Central memory CD4-positive, alpha-beta T cell (primary cell): ENCODE measurements around the gene FAM83B.
"Not testable (repeated sequence)": the region's sequence is repeated elsewhere in the genome, so short reads cannot be mapped to it uniquely, and the experiment has no call there.

ENCODE experiments used
- DNase-seq: peaks from one replicate; pipeline ENCODE4 v3.0.0; 2022
- total RNA-seq, 3 experiments: gene quantifications; one replicate each; lab custom pipeline; 2026; lab: John Stamatoyannopoulos, UW

The FAM83B gene
- 0 to 0.58 (median 0) reads per million in 3 experiments for total RNA-seq

GRCh38 chr6:54846243-54846856 is at the start of gene FAM83B:
TSS of gene FAM83B (plus strand) at chr6:54846771. CDS start at chr6:54870247, 23,476 bp downstream.
- no peak for DNase-seq

- DNase-seq = not testable (repeated sequence)
Measured at GRCh38 chr6:54796918-54797317, 49.7 kb upstream of the FAM83B start.

GRCh38 chr6:54800050-54800600 is 46.4 kb upstream of the FAM83B start:
- no peak for DNase-seq

GRCh38 chr6:54801244-54801643 is 45.3 kb upstream of the FAM83B start:
- DNase-seq = no peak

- DNase-seq = no peak
Measured at GRCh38 chr6:54801669-54802068, 44.9 kb upstream of the FAM83B start.

- no peak for DNase-seq
Measured at GRCh38 chr6:54802775-54803634, 43.6 kb upstream of the FAM83B start.

DNA sequence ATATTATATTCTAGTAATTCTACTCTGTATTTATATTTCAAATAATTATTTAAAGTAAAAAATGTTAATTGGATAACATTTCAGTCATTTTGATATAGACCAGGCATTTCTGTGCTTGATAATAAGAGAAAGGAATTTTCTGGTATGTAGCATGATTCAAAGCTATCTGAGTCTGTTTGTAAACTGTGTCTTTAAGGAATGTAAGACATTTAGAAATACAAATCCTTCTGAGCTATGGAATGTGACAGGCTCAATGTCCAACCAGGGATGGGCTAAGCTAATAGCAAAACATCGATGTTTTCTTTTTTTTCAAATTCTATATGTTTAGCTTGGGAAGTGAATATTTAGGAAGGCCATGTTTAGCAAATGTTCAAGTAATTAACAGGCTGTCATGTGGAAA is 41.5 kb upstream of the FAM83B start:
- no peak for DNase-seq

- DNase-seq = no peak
Measured at GRCh38 chr6:54810147-54810546, 36.4 kb upstream of the FAM83B start.

GRCh38 chr6:54813892-54814291 is 32.7 kb upstream of the FAM83B start:
- no peak for DNase-seq

- DNase-seq = no peak
Measured at GRCh38 chr6:54817236-54817635, 29.3 kb upstream of the FAM83B start.

- DNase-seq = no peak
Measured at GRCh38 chr6:54817834-54818233, 28.7 kb upstream of the FAM83B start.

GRCh38 chr6:54824225-54824624 is 22.3 kb upstream of the FAM83B start:
- not testable (repeated sequence) for DNase-seq

- DNase-seq = no peak
Measured at GRCh38 chr6:54827010-54827409, 19.6 kb upstream of the FAM83B start.

GRCh38 chr6:54830216-54830615 is 16.4 kb upstream of the FAM83B start:
- no peak for DNase-seq

DNA sequence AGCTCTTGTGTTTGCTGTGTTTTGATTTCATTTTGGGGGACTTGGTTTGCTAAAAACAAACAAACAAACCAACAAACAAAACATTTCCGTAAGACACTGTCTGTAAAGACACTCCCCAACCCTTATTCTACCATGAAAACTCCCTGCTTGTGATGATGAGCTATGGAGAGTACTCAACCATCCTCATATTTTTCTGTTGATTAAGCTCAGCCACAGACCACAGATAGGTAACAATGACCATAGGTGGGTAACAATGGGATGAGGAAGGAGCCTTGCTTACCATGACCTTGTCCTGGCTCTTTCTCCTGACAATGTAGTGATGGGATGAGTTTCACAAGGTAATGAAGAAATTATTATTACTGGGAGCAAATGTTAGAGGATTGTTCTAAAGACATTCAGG is 11.4 kb upstream of the FAM83B start:
- no peak for DNase-seq

- no peak for DNase-seq
Measured at GRCh38 chr6:54846857-54847674, 495 bp downstream of the FAM83B start.

GRCh38 chr6:54847799-54848597 is 1.4 kb downstream of the FAM83B start:
- no peak for DNase-seq

DNA sequence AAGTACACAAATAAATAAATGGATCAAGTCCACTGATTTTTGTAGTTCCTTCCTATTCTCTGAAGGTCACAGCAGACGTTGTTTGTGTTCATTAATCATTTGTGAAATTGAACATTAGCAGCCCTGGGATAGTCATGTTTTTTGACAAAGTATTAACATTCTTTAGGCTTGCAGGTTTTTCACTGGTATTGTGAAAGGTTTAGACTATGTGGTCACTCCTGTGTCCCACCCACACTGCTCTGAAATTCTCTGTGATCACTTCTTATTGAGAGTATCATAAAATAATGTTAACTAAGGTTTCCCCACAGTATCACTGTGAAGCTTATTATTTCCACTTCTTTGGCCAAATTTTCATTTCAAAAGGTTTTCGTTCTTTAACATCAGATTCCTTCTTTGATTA is 3.5 kb downstream of the FAM83B start:
- DNase-seq = no peak

DNA sequence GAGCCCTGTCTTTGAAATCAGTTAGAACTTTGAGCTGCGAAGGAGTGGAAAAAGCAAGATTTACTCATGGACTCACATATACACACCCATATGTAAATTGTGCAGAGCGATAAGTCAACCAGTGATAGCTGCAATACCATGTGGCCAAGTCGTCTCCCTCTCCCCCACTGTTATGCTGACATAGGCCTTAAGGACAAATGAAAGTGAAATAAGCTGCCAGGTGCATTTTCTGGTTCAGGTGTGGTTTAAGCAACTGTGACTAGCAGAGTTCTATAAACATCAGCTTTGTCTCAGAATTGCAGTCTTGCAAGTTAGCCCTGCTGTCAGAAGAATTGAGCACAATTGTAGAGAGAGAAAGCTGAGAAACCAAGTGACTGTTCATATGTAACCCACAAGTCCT is 9.6 kb downstream of the FAM83B start:
- DNase-seq = no peak

- no peak for DNase-seq
Measured at GRCh38 chr6:54860132-54860531, 13.6 kb downstream of the FAM83B start.

DNA sequence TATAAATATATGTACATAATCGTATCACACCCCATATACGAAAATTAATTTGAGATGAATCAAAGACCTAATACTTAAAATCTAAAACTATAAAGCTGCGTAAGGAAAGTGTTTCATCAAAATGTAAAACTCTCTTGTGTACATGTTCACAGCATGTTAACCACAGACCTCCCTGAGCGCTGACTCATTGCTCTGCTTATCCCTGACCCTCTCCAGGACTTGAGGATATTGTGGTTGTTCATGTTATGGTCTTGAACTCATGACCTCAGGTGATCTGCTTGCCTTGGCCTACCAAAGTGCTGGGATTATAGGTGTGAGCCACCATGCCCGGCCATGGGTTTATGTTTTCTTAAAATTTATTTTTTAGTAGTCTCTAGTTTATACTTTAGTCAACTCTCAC is 14.2 kb downstream of the FAM83B start:
- DNase-seq = no peak
